Thyroid gland (tissue), 4 donors: ENCODE data around the gene MGST3. TPM values are rescaled to one million over a fixed set of nuclear protein-coding genes. Genes with fewer than 3 reads are reported as not detected.
"Not testable (repeated sequence)": the region's sequence is repeated elsewhere in the genome, so short reads cannot be mapped to it uniquely, and the experiment has no call there.

Source experiments
- DNase-seq, 2 donors: peaks; one replicate each; pipeline ENCODE4 v3.0.0-alpha.2; 2019
- H3K27ac ChIP-seq, 3 donors: fragments of 200-600 bp; sonication (generic); 1 replicate in 2 of 3; 2 replicates in 1 of 3; pipeline ENCODE4 v1.5.1; 2016 to 2019; ENCODE audit warnings: mild to moderate bottlenecking in 1 of 3, moderate library complexity in 1 of 3
- H3K27me3 ChIP-seq: fragments of 200-600 bp; sonication (generic); one replicate; pipeline ENCODE4 v1.5.1; 2019
- H3K36me3 ChIP-seq, 2 donors: fragments of 200-600 bp; sonication (generic); one replicate each; pipeline ENCODE4 v1.5.1; 2016 to 2019
- H3K4me1 ChIP-seq, 2 donors: fragments of 200-600 bp; sonication (generic); one replicate each; pipeline ENCODE4 v1.5.1; 2017 to 2019
- H3K4me3 ChIP-seq, 3 donors: fragments of 200-600 bp; sonication (generic); replicated peaks in 1 of 3; 1 replicate in 2 of 3; 2 replicates in 1 of 3; pipeline ENCODE4 v1.5.1; 2016; ENCODE audit warnings: mild to moderate bottlenecking in 1 of 3
- H3K9me3 ChIP-seq: fragments of 200-600 bp; sonication (generic); one replicate; pipeline ENCODE4 v1.5.1; 2017
- POLR2A ChIP-seq, 2 donors: fragments of 450-650 bp; IDR thresholded peaks; one replicate each; pipeline ENCODE4 v1.6.1; 2017; ENCODE audit warnings: antibody characterized with exemption in 2 of 2, mild to moderate bottlenecking in 2 of 2, moderate library complexity in 1 of 2
- WGBS, 2 donors: methylation state at CpG; one replicate each; pipeline ENCODE4 v1.1.5; 2017; 5-methylcytosine and 5-hydroxymethylcytosine counted together
- intact Hi-C: fragments of 100-400 bp; cut with DNase I; formaldehyde crosslinking; loops from one replicate; pipeline ENCODE4 v1.15.1; 2023
- total RNA-seq, 4 donors: library from RNA; depleted of rRNA; stranded (reverse); fragments of >200 nt; gene quantifications; one replicate each; pipeline ENCODE4 v1.2.3, GENCODE V29; 2016
- TF ChIP-seq, protein P1 (sequence below), 6 experiments: fragments of 200-600 bp in 3 of 6; fragments of 450-650 bp in 3 of 6; sonication (generic) in 3 of 6; IDR thresholded peaks; one replicate each; pipeline ENCODE4 v1.5.1; 2016 to 2019; ENCODE audit warnings: antibody characterized with exemption in 6 of 6, mild to moderate bottlenecking in 2 of 6, inconsistent platforms in 1 of 6, moderate library complexity in 1 of 6

Gene MGST3
- total RNA-seq, 4 donors from 2014 or later = 146 to 366 (median 307) TPM

DNA sequence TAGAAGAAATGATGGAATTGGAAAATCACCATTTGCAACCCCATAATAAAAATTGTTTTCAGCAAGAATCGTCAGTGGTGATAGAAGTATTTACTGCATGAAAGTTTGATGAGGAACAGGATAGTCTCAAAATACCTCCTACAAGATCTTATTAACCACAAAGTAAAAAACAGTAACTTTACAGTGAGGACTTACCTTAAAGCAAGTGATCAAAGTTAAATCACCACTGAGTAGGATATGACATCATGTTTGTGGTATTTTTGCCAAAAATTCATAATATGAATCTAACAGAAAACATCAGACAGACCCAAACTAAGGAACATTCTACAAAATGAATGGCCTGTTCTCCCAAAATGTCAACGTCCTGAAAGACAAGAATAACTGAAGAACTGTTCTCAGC, 47.5 kb downstream of the MGST3 start:
- Histone ChIP-seq H3K36me3 (peaks cover 41 to 58% of the 10 kb centered on the region in 2 donors), H3K27me3 (no peaks in the 10 kb centered on the region), H3K9me3 (no peaks in the 10 kb centered on the region), H3K4me3 (no peak overlapping the region), H3K4me1 (no peaks in the 10 kb centered on the region), H3K27ac (no peak overlapping the region)
- intact Hi-C loops = no loop called here
- no peak for DNase-seq
- TF ChIP-seq POLR2A (IDR thresholded peaks at IDR 0.05) = no peak
- TF ChIP-seq, protein P1, sequence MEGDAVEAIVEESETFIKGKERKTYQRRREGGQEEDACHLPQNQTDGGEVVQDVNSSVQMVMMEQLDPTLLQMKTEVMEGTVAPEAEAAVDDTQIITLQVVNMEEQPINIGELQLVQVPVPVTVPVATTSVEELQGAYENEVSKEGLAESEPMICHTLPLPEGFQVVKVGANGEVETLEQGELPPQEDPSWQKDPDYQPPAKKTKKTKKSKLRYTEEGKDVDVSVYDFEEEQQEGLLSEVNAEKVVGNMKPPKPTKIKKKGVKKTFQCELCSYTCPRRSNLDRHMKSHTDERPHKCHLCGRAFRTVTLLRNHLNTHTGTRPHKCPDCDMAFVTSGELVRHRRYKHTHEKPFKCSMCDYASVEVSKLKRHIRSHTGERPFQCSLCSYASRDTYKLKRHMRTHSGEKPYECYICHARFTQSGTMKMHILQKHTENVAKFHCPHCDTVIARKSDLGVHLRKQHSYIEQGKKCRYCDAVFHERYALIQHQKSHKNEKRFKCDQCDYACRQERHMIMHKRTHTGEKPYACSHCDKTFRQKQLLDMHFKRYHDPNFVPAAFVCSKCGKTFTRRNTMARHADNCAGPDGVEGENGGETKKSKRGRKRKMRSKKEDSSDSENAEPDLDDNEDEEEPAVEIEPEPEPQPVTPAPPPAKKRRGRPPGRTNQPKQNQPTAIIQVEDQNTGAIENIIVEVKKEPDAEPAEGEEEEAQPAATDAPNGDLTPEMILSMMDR (IDR thresholded peaks at IDR 0.05) = no peak
- WGBS, 2 donors = 1 to 17% methylated on average over 2 of the region's 2 CpGs

DNA sequence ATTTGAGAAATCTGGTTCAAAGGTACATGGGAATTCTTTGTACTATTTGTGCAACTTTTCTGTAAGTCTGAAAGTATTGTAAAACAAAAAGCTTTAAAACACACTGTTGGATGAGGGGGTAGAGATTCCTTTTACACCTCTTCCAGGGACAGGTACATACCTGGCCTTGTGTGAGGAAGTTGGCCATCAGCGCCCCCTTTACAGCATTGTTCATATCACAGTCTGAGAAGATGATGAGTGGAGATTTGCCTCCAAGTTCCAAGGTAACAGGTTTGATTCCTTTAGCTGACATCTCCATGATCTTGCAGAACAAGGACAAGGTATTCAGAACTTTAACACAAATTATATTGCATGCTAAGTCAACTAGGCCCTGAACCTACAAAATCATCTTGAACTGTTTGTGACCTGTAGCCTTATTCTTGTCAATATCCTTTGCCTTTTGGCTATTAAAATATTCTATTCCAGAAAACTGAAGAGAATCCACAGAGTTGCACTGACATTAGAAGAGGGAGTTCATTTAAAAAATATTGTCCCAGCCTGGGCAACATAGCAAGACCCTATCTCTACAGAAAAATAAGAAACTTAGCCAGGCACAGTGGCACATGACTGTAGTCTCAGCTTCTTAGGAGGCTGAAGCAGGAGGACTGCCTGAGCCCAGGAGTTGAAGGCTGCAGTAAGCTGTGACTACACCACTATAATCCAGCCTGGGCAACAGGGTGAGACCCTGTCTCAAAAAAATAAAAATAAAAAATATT, 48.4 kb downstream of the MGST3 start:
- no peak overlapping the region for H3K27ac ChIP-seq
- no peak for TF ChIP-seq POLR2A (IDR thresholded peaks at IDR 0.05)
- TF ChIP-seq, protein P1 (IDR thresholded peaks at IDR 0.05) = no peak
- H3K36me3 ChIP-seq = peaks cover 41 to 58% of the 10 kb centered on the region in 2 donors
- no peak for DNase-seq
- H3K27me3 ChIP-seq = no peaks in the 10 kb centered on the region
- intact Hi-C loops = no loop called here
- peaks cover 0 to 3% of the 10 kb centered on the region in 2 donors for H3K4me1 ChIP-seq
- H3K9me3 ChIP-seq = no peaks in the 10 kb centered on the region
- 35 to 100% methylated on average over 1 of the region's 1 CpG for WGBS, 2 donors
- no peak overlapping the region for H3K4me3 ChIP-seq

DNA sequence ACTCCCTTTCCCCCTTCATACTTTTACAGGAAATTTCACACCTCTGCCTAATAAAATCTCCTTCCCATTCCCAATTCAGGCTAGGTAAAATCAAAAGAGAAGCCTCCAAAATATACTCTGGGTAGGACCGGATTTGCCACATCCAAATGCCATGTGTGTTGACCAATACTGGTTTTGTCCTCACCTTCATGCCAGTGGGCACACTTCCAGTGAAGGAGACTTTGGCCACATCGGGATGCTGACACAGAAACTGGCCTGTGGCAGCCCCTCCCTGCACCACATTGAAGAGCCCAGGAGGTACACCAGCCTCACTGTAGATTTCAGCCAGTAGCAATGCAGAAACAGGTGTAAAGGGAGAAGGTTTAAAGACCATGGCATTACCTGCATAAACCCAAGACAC, 49.3 kb downstream of the MGST3 start:
- no peak for DNase-seq
- H3K27me3 ChIP-seq = no peaks in the 10 kb centered on the region
- intact Hi-C loops = no loop called here
- H3K4me3 ChIP-seq = no peak overlapping the region
- no peak for TF ChIP-seq POLR2A (IDR thresholded peaks at IDR 0.05)
- TF ChIP-seq, protein P1 (IDR thresholded peaks at IDR 0.05) = no peak
- no peaks in the 10 kb centered on the region for H3K9me3 ChIP-seq
- WGBS, 2 donors = 82 to 92% methylated on average over 2 of the region's 2 CpGs
- H3K4me1 ChIP-seq = peaks cover 0 to 4% of the 10 kb centered on the region in 2 donors
- peaks cover 41 to 58% of the 10 kb centered on the region in 2 donors for H3K36me3 ChIP-seq
- no peak overlapping the region for H3K27ac ChIP-seq

DNA sequence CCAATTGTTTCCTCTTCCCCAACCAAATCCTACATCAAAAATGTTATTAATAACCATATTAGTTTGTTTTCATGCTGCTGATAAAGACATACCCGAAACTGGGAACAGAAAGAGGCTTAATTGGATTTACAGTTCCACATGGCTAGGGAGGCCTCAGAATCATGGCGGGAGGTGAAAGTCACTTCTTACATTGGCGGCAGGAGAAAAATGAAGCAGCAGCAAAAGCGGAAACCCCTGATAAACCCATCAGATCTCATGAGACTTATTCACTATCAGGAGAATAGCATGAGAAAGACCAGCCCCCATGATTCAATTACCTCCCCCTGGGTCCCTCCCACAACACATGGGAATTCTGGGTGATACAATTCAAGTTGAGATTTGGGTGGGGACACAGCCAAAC, 49.7 kb downstream of the MGST3 start:
- intact Hi-C loops, H3K4me1 ChIP-seq, H3K27ac ChIP-seq, DNase-seq, H3K9me3 ChIP-seq, H3K27me3 ChIP-seq, H3K4me3 ChIP-seq: not testable (repeated sequence)
- WGBS, 2 donors = 93 to 95% methylated on average over 4 of the region's 4 CpGs
- peaks cover 41 to 58% of the 10 kb centered on the region in 2 donors for H3K36me3 ChIP-seq

DNA sequence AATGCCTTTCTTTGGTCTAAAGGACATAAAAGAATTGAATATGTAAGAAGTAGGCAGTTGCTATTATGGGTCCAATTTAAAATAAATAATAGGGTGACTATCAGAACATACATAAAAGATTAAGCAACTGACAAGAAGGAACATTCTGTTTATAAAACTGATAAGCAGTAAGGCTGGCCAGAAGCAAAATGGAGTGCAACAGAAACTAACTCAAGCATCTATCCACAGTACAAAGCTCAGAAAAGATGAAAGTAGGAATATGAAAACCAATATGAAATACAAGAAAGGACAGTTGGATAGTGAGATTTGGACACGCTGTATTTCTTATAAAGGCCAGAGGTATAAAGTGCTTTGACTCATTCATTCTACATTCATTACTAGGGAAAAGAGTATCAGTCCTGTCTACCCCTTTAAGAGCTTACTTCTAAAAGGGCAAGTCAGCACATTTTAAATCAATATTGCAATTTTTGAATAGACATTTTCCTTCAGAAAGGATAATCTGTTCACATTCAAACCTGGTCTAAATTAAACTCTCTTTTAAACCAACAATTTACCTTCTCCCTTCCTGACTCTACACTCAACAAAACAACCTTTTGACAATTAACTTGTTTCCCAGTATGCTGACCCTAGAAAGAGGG, 52.9 kb downstream of the MGST3 start:
- Histone ChIP-seq H3K9me3 (no peaks in the 10 kb centered on the region), H3K4me3 (no peak overlapping the region), H3K36me3 (peaks cover 21 to 34% of the 10 kb centered on the region in 2 donors), H3K4me1 (peaks cover 6 to 13% of the 10 kb centered on the region in 2 donors), H3K27me3 (no peaks in the 10 kb centered on the region), H3K27ac (no peak overlapping the region)
- 42 to 95% methylated on average over 1 of the region's 1 CpG for WGBS, 2 donors
- DNase-seq = no peak
- intact Hi-C loops = no loop called here
- TF ChIP-seq, protein P1 (IDR thresholded peaks at IDR 0.05) = no peak
- no peak for TF ChIP-seq POLR2A (IDR thresholded peaks at IDR 0.05)
